Immature natural killer cell (primary cell): ENCODE measurements around the gene ZNF609. TPM values are rescaled to one million over a fixed set of nuclear protein-coding genes. Genes with fewer than 3 reads are reported as not detected.
"Not testable (repeated sequence)": the region's sequence is repeated elsewhere in the genome, so short reads cannot be mapped to it uniquely, and the experiment has no call there.

Source experiments
- DNase-seq, 3 donors: peaks; one replicate each; pipeline ENCODE4 v3.0.0; 2022; ENCODE audit warnings: mixed read lengths in 1 of 3
- H3K27ac Mint-ChIP-seq, 6 donors: one replicate each; pipeline ENCODE4 v1.8.0; 2020; ENCODE audit warnings: mixed read lengths in 6 of 6, mild to moderate bottlenecking in 5 of 6, inconsistent platforms in 4 of 6, moderate library complexity in 3 of 6
- H3K27me3 Mint-ChIP-seq, 3 donors: one replicate each; pipeline ENCODE4 v1.8.0; 2020 to 2021; ENCODE audit warnings: low read depth in 3 of 3, mild to moderate bottlenecking in 3 of 3, mixed read lengths in 3 of 3, moderate library complexity in 3 of 3, inconsistent platforms in 1 of 3
- H3K36me3 Mint-ChIP-seq, 3 donors: one replicate each; pipeline ENCODE4 v1.8.0; 2020; ENCODE audit warnings: mixed read lengths in 3 of 3, inconsistent platforms in 2 of 3, mild to moderate bottlenecking in 2 of 3
- H3K4me1 Mint-ChIP-seq, 2 donors: one replicate each; pipeline ENCODE4 v1.8.0; 2020; ENCODE audit warnings: inconsistent platforms in 2 of 2, mild to moderate bottlenecking in 2 of 2, mixed read lengths in 2 of 2, moderate library complexity in 1 of 2
- H3K4me3 Mint-ChIP-seq, 5 donors: one replicate each; pipeline ENCODE4 v1.8.0; 2020; ENCODE audit warnings: mild to moderate bottlenecking in 5 of 5, mixed read lengths in 5 of 5, inconsistent platforms in 3 of 5, moderate library complexity in 3 of 5
- H3K9me3 Mint-ChIP-seq, 6 donors: one replicate each; pipeline ENCODE4 v1.8.0; 2020; ENCODE audit warnings: mild to moderate bottlenecking in 6 of 6, mixed read lengths in 6 of 6, inconsistent platforms in 4 of 6, moderate library complexity in 3 of 6
- polyA plus RNA-seq, 3 donors: library from polyadenylated mRNA; unstranded; fragments of 300-500 nt; fragmentation: Illumina TruSeq; gene quantifications; one replicate each; pipeline ENCODE4 v1.2.3, GENCODE V29; 2021

The ZNF609 gene
- polyA plus RNA-seq, 3 donors from 2014 or later: 0.04 to 11.3 (median 2.6) TPM

GRCh38 chr15:64462492-64462891 is 2.1 kb downstream of the ZNF609 start:
- no peaks in the 10 kb centered on the region for H3K36me3 Mint-ChIP-seq
- H3K9me3 Mint-ChIP-seq: no peaks in the 10 kb centered on the region
- H3K27ac Mint-ChIP-seq: peak overlapping the region in 5 of 6 donors; percentile 31 to 93 (median 90)
- DNase-seq: no peak
- H3K4me1 Mint-ChIP-seq: peaks cover 69 to 77% of the 10 kb centered on the region in 2 donors
- H3K27me3 Mint-ChIP-seq: peaks cover 0 to 14% (median 4%) of the 10 kb centered on the region in 3 donors
- peak overlapping the region; percentile 57 to 94 (median 89) for H3K4me3 Mint-ChIP-seq

GRCh38 chr15:64464276-64465005 is 4.1 kb downstream of the ZNF609 start:
- peaks cover 0 to 14% (median 4%) of the 10 kb centered on the region in 3 donors for H3K27me3 Mint-ChIP-seq
- no peaks in the 10 kb centered on the region for H3K36me3 Mint-ChIP-seq
- H3K4me1 Mint-ChIP-seq: peaks cover 77 to 89% of the 10 kb centered on the region in 2 donors
- peak in 2 of 3 donors; percentile 11 to 17 for DNase-seq
- peak overlapping the region; percentile 21 to 72 (median 64) for H3K4me3 Mint-ChIP-seq
- peak overlapping the region; percentile 72 to 91 (median 85) for H3K27ac Mint-ChIP-seq
- no peaks in the 10 kb centered on the region for H3K9me3 Mint-ChIP-seq

DNA sequence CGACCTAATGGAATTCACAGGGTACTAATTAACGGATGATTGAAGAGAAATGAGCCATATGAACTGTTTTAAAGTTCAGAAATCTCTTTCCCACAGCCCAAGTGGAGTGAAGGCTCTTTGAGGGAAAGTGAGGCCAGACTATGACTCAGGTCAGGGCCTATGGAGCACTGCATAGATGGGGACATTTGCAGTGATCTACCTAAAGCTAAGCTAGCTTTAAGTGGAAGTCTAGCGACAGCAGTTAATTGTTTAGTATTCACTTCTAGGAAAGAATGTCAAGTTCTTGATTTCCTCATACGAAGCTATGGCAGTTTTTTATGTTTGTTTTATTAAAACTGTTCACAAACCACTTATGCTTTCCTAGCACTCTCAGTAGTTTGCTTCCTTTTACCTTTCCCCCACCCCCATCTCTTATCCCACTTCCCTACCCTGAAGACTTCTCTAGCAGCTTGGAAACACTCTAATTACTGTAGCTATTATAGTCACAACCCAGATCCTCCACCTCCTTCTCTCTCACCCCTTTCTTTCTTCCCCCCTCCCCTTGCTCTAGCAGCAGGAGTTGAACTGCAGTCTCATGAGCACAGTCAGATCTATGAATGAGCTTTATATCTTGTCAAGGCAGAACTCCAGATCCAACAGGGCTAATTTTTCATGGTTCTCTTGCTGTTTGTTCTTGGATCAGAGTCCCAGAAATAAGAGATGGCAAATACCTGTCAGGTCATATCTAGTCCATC is 6.2 kb downstream of the ZNF609 start:
- peaks cover 66 to 78% of the 10 kb centered on the region in 2 donors for H3K4me1 Mint-ChIP-seq
- H3K9me3 Mint-ChIP-seq: no peaks in the 10 kb centered on the region

GRCh38 chr15:64472161-64472560 is 11.8 kb downstream of the ZNF609 start:
- H3K36me3 Mint-ChIP-seq: no peaks in the 10 kb centered on the region
- peaks cover 0 to 2% (median 2%) of the 10 kb centered on the region in 3 donors for H3K27me3 Mint-ChIP-seq
- H3K4me3 Mint-ChIP-seq: no peak overlapping the region
- DNase-seq: no peak
- peaks cover 33 to 47% of the 10 kb centered on the region in 2 donors for H3K4me1 Mint-ChIP-seq
- no peaks in the 10 kb centered on the region for H3K9me3 Mint-ChIP-seq
- H3K27ac Mint-ChIP-seq: no peak overlapping the region

More for the DNA sequence above, 6.2 kb downstream of the ZNF609 start:
- H3K36me3 Mint-ChIP-seq: no peaks in the 10 kb centered on the region
- no peak overlapping the region for H3K4me3 Mint-ChIP-seq
- H3K27ac Mint-ChIP-seq: peak overlapping the region in 5 of 6 donors; percentile 2 to 19 (median 15)
- peaks cover 0 to 4% (median 0%) of the 10 kb centered on the region in 3 donors for H3K27me3 Mint-ChIP-seq
- no peak for DNase-seq

DNA sequence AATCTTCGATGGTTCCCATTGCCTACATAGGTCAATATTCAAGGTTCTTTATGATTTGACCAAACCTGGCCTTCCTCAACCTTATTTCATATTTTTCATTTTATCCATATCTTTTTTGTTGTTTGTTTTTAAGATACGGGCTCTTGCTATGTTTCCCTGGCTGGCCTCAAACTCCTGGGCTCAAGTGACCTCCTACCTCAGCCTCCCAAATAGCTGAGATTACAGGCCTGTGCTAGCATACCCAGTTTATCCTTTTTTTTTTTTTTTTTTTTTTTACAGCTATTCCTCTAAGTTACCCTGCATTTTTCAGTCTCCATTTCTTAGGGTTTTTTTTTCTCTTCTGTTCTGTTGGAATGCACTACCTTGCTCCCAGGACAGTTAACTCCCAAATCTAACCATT is 14.5 kb downstream of the ZNF609 start:
- Mint-ChIP-seq H3K27me3 (peaks cover 0 to 2% (median 2%) of the 10 kb centered on the region in 3 donors), H3K27ac (no peak overlapping the region), H3K4me1 (peaks cover 23 to 37% of the 10 kb centered on the region in 2 donors), H3K36me3 (no peaks in the 10 kb centered on the region), H3K4me3 (no peak overlapping the region), H3K9me3 (no peaks in the 10 kb centered on the region)
- DNase-seq: no peak

GRCh38 chr15:64476550-64476949 is 16.2 kb downstream of the ZNF609 start:
- no peaks in the 10 kb centered on the region for H3K36me3 Mint-ChIP-seq
- peaks cover 25 to 46% of the 10 kb centered on the region in 2 donors for H3K4me1 Mint-ChIP-seq
- H3K9me3 Mint-ChIP-seq: no peaks in the 10 kb centered on the region
- H3K27me3 Mint-ChIP-seq: peaks cover 0 to 2% (median 2%) of the 10 kb centered on the region in 3 donors
- peak overlapping the region; percentile 19 to 83 (median 70) for H3K27ac Mint-ChIP-seq
- DNase-seq: no peak
- H3K4me3 Mint-ChIP-seq: no peak overlapping the region

GRCh38 chr15:64478863-64479262 is 18.5 kb downstream of the ZNF609 start:
- Mint-ChIP-seq H3K36me3 (no peaks in the 10 kb centered on the region), H3K4me1 (peaks cover 26 to 49% of the 10 kb centered on the region in 2 donors), H3K4me3 (no peak overlapping the region), H3K9me3 (no peaks in the 10 kb centered on the region), H3K27ac (peak overlapping the region in 1 of 6 donors; percentile 54), H3K27me3 (peaks cover 0 to 2% (median 2%) of the 10 kb centered on the region in 3 donors)
- no peak for DNase-seq

- H3K9me3 Mint-ChIP-seq: no peaks in the 10 kb centered on the region
- H3K27me3 Mint-ChIP-seq: no peaks in the 10 kb centered on the region
- DNase-seq: no peak
- peak overlapping the region in 1 of 6 donors; percentile 14 for H3K27ac Mint-ChIP-seq
- peaks cover 0 to 3% (median 0%) of the 10 kb centered on the region in 3 donors for H3K36me3 Mint-ChIP-seq
- no peak overlapping the region for H3K4me3 Mint-ChIP-seq
- peaks cover 29 to 52% of the 10 kb centered on the region in 2 donors for H3K4me1 Mint-ChIP-seq
These were observed 20.5 kb downstream of the ZNF609 start for GRCh38 chr15:64480891-64481290.

DNA sequence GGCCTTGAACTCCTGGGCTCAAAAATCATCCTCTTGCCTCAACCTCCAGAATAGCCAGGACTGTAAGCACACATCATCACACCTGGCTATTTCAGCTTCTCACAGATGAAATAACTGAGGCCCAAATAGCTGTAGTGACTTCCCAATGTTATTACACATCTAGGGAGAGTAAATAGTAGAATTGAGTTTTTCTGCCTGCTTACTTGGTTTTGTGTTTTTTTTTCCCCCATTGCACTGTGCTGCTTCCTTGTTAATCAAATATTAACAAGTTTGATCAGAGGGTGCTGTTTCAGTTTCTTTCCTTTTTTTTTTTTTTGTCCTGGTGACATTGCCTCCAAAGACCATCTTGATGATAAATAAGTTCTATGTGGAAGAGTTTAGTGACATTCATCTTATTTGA is 23.4 kb downstream of the ZNF609 start:
- no peak overlapping the region for H3K4me3 Mint-ChIP-seq
- DNase-seq: no peak
- H3K36me3 Mint-ChIP-seq: peaks cover 0 to 12% (median 9%) of the 10 kb centered on the region in 3 donors
- H3K4me1 Mint-ChIP-seq: peaks cover 12 to 45% of the 10 kb centered on the region in 2 donors
- no peaks in the 10 kb centered on the region for H3K9me3 Mint-ChIP-seq
- H3K27ac Mint-ChIP-seq: peak overlapping the region in 1 of 6 donors; percentile 35
- no peaks in the 10 kb centered on the region for H3K27me3 Mint-ChIP-seq

DNA sequence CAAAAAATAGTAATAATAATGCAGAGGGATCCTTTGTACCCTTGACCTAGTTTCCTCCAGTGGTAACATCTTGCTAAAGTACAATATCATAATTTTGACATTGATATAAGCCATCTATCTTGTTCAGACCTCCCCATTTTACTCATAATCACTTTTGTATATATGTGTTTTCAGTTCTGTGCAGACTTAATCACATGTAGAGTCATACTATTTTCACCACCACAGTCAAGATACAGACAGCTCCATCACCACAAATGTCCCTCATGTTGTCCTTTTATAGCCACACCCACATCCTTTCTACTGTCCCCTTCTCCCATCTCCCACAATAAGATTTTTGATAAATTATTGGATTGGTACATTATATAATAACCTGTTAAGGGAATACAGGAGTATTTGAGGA is 25.4 kb downstream of the ZNF609 start:
- H3K27me3 Mint-ChIP-seq: no peaks in the 10 kb centered on the region
- no peak for DNase-seq
- H3K4me3 Mint-ChIP-seq: no peak overlapping the region
- H3K4me1 Mint-ChIP-seq: peaks cover 9 to 36% of the 10 kb centered on the region in 2 donors
- H3K36me3 Mint-ChIP-seq: peaks cover 0 to 13% (median 13%) of the 10 kb centered on the region in 3 donors
- H3K9me3 Mint-ChIP-seq: no peaks in the 10 kb centered on the region
- peak overlapping the region in 1 of 6 donors; percentile 36 for H3K27ac Mint-ChIP-seq

DNA sequence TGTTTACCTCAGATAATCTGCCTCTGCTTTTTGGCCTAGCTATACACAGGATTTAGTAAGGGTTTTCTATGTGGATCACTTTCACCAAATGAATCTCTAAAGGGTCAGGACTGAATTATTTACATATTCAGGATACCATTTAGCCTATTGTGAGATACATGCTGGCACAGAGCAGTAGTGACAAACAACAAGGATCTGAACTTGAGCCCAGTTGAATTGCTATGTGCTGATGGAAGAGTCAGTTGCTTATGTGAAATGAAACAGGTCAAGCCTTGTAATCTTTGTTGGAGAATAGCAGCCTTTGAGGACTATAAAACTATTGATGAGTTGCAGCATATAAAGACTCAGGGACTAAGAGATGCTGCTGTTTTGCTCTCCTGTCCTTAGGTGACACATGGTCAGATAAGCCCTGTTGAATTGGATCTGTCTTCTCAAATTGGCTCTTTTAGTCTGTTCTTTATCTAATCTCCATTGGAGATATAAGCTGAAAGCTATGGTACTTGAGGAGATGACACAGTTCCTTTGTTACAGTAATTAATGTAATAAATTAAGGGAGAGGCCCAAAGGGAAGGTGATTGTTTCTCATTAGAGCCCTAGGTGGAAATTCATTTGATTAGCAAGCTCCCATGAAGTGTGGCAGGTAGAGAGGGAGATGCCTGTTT is 30.4 kb downstream of the ZNF609 start:
- Mint-ChIP-seq H3K9me3 (no peaks in the 10 kb centered on the region), H3K4me3 (no peak overlapping the region), H3K36me3 (peaks cover 0 to 16% (median 12%) of the 10 kb centered on the region in 3 donors), H3K27me3 (no peaks in the 10 kb centered on the region), H3K4me1 (peaks cover 3 to 31% of the 10 kb centered on the region in 2 donors), H3K27ac (peak overlapping the region in 2 of 6 donors; percentile 25 to 41)
- no peak for DNase-seq

DNA sequence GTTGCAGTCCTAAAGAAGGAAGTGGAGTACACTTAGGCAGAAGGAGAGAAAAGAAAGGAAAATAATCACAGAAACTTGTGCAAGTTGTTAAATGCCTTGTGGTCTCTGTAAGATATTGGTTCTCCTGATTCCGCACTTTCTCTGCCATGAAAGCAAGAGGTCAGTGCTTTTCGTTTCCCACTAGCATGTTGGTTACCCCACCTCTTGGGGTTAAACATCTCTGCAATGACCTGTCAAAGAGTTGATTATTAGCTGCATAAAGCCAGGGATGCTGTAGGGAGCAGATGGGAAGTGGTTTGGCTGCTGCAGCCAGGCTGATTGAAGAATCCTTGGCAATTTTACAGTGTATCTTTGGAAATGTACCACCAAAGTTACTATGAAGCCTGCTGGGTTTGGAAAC is 33.3 kb downstream of the ZNF609 start:
- DNase-seq: no peak
- Mint-ChIP-seq H3K9me3 (no peaks in the 10 kb centered on the region), H3K36me3 (peaks cover 3 to 17% (median 6%) of the 10 kb centered on the region in 3 donors), H3K4me3 (no peak overlapping the region), H3K4me1 (peaks cover 7 to 21% of the 10 kb centered on the region in 2 donors), H3K27ac (peak overlapping the region in 1 of 6 donors; percentile 9), H3K27me3 (peaks cover 0 to 1% (median 0%) of the 10 kb centered on the region in 3 donors)

DNA sequence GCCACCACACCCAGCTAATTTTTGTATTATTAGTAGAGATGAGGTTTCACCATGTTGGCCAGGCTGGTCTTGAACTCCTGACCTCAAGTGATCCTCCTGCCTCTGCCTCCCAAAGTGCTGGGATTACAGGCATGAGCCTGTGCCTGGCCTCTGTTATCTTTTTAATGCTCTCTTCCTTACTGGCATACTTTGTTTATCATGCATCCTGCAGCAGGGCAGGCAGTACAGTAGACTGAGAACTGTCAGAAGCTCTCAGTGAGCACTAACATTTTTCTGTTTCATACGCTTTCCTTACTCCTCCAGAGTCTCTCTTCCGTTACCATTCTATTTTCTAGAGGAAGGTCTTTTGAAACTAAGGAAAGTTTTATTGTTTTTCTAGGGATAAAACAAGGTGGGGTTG is 35.6 kb downstream of the ZNF609 start:
- H3K27ac Mint-ChIP-seq: not testable (repeated sequence)
- peaks cover 18 to 43% of the 10 kb centered on the region in 2 donors for H3K4me1 Mint-ChIP-seq

More for the DNA sequence above, 35.6 kb downstream of the ZNF609 start:
- not testable (repeated sequence) for H3K27me3 Mint-ChIP-seq, H3K4me3 Mint-ChIP-seq, H3K9me3 Mint-ChIP-seq, DNase-seq
- H3K36me3 Mint-ChIP-seq: peaks cover 12 to 30% (median 13%) of the 10 kb centered on the region in 3 donors
